Umbilical cord (tissue), 2 donors: ENCODE measurements around the gene WFIKKN1. TPM values are rescaled to one million over a fixed set of nuclear protein-coding genes. Genes with fewer than 3 reads are reported as not detected.

Experiments
- DNase-seq: peaks from one replicate; pipeline ENCODE4 v3.0.0-alpha.2; 2015; ENCODE audit warnings: low spot score
- total RNA-seq: library from RNA; depleted of rRNA; stranded (reverse); fragments of >200 nt; gene quantifications from one replicate; pipeline ENCODE4 v1.2.3, GENCODE V29; 2014; ENCODE audit warnings: low replicate concordance; ENCODE audit not compliant: insufficient read depth

WFIKKN1 gene
- total RNA-seq, 1 donor from 2014 or later, result 1.4 TPM

DNA sequence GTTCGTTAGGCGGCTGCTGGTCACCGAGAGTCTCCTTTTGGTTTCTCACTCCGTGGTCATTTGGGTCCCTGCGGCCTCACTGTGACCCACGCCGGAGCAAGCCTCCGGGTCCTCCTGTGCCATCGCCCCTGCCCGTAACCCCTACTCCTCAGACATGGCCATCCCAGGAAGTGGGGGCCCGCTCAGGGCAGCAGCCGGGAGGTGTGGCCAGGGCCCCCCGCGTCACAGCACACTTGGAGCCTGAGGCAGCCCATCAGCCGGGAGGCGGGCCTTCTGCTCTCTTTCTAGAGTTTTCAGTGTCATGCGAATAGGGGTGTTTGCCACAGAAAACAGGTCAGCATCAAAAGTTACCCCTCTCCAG lies 7.9 kb upstream of the WFIKKN1 start:
- DNase-seq, result no peak

DNA sequence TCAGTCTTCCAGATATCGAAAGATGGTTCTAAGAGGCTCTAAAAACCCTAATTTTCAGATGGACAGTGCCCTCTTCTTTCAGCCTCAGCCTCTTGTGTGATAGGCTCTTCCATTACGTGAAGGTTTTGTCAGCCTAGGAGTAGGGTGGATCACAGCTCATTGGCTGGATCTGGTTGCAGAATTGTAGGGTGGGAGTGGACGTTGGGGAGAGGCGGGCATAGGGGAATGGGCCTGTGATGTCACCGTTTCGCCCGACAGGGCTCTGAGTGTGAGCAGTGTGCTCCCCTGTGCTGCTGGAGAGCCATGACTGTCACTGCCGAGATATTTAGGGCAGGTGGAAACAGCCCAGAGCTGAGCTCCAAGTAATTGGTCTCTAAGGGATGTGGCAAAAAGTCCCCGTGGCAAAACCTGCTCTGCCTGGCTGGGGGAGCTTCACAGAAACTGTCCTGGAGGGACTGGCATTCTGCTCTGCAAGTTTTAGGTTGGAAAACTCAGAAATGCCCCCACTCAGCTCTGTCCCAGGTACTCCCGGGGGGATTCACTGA lies 6.2 kb upstream of the WFIKKN1 start:
- DNase-seq, result no peak

GRCh38 chr16:625117-625976 lies 5.4 kb upstream of the WFIKKN1 start:
- DNase-seq, result no peak

DNA sequence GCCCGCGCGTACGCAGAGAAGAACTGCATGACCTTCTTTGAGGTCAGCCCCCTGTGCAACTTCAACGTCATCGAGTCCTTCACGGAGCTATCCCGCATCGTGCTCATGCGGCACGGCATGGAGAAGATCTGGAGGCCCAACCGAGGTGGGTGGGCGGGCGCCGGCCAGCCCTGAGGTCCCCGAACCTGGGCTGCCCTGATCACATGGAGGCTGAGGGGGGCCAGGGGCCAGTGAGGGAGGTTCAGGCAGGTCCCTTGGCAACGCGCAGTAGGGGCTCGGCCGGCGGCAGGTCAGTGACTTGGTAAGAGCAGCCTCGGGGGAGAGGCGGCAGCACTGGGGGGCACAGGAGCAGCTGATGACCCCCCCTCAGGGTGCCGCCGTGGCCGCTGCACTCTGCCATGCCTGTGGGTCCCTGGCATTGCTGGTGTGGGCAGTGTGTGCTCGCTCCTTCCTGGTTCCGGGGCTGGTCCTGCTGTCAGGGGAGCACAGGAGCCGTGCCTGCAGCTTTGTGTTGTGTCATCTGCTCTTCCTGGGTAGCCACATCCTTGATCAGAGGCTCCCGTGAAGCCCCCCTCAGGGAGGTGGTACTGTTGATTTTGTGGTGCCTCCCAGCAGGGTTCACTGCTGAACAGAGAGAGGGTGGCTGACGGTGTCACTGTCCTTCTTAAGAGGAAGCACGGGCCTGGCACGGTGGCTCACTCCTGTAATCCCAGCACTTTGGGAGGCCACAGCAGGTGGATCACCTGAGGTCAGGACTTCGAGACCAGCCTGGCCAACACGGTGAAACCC lies 4.6 kb upstream of the WFIKKN1 start:
- no peak for DNase-seq

DNA sequence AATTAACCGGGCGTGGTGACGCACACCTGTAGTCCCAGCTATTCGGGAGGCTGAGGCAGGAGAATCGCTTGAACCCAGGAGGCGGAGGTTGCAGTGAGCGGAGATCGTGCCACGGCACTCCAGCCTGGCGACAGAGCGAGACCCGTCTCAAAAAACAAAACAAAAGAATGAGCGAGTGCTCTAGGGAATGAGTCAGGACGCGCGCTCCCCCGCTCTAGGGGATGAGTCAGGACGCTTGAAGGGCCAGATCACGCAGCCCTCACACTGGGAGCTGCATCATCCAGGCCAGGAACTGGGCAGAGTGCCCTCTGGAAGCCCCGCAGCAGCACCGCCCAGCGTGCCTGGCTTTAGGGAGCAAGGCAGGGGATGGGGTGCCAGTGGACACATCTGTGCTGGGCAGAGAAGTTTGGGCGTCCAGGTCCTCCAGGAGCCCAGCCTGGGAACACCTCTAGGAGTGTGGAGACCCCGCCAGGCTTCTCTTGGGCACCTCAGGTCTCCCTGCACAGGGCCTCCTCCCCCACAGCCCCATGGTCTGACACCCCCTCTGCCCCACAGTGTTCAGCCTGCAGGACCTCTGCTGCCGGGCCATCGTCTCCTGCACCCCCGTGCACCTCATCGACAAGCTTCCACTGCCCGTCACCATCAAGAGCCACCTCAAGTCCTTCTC lies 3.9 kb upstream of the WFIKKN1 start:
- DNase-seq, result no peak

DNA sequence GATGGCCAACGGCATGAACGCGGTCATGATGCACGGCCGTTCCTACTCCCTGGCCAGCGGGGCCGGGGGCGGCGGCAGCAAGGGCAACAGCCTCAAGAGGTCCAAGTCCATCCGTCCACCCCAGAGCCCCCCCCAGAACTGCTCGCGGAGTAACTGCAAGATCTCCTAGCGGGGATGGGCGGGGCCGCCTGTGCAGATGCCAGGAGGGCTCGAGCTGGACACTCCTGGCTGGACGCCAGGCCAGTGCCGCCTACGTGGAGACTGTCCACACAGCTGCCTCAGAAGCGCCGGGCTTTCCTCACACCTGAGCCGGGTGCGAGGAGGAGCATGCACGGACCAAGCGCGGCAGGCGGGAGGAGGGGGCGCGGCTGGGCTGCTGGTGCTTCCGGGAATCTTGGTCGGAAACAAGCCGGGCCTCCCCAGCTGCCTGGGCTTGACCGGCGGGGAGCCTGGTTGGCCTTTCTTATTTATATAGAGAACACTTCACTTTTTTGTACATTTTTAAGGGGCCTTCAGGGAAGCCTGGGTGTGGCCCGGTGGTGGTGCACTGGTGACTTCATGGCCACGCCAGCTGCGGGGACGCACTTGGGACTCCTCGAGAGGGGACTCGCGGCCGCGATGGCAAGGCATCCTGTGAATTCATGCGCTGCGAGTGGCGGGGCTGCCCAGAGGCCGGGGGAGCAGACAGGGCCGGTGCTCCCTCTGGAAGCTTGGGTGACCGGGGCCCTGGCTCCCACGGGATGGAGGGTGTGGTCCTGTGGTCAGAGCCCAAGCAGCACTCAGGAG lies 3.1 kb upstream of the WFIKKN1 start:
- DNase-seq, result no peak

DNA sequence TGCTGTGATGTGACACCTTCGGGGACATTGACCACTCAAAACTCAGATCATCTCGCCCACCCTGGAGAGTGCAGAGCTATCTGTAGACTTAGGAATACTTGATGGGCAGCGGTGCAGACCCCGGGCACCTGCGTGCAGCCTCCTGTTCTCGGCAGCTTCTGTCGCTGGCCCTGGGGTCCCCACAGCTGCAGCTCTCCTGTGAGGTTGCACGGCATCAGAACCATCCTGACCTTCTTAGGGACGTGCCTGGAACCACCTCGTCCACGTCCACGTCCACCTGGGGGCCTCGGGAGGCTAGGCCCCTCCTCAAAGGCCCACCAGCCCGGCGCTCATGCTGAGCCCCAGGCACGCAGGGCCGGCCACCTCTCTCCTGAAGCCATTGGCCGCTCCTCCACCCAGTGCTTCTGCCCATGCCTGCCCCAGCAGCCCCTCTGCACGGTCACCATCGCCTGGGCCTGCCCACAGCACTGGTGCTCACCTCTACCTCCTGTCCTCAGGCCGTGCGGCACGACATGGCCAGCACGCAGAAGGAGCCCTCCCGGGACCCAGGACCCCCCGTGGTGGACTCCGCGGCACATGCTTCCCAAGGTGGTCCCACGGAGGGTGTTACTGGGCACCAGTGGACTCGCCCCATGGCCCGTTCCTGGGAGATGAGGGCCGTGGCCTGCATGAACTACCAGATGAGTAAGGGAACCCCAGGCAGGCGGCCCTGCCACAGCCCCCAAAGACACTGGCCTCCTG lies 2.3 kb upstream of the WFIKKN1 start:
- no peak for DNase-seq

- DNase-seq, result no peak
Observed at GRCh38 chr16:629185-629832, 1.5 kb upstream of the WFIKKN1 start.

- no peak for DNase-seq
Observed at GRCh38 chr16:629833-630248, 944 bp upstream of the WFIKKN1 start.

DNA sequence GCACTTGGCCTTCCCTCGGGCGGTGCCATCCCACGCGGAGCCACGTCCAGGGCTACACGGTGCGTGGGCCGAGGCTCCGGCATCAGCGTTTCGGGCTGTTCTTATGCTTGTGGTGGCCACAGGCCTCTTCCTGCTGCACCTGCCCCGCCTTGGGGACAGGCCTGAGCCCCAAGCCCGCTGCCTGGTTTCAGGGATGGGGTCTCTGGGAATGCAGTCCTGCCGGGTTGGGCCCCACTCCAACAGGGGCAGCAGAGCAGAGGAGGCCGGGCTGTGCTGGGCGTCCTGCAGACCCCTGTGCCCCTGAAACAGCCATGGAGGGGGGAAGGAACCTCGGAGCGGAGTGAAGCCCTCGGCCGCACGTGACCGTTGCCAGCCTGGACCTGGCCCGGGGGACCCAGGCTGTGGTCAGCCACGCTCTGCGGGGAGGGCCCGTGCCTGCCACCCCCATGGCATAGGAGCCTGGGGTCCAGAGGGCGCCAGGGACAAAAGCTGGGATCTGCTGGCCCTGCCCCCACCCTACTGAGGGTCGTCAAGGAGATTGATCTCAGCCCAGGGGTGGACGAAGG lies 453 bp upstream of the WFIKKN1 start:
- no peak for DNase-seq

DNA sequence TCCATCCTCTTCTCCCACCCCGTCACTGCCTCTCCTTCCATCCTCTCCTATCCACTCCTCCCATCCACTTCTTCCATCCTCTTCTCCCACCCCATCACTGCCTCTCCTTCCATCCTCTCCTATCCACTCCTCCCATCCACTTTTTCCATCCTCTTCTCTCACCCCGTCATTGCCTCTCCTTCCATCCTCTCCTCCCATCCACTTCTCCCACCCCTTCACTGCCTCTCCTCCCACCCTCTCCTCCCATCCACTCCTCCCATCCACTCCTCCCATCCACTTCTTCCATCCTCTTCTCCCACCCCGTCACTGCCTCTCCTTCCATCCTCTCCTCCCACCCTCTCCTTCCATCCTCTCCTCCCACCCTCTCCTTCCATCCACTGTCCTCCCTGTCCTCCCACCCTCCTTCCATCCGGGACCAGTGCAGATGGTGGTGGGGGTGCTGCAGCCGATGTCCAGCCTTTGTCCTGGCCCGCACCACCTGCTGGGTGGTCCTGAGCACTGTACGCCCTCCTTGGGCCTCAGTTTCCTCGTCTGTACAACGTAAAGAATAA lies 1.1 kb downstream of the WFIKKN1 start:
- no peak for DNase-seq

GRCh38 chr16:632486-633335 lies 1.9 kb downstream of the WFIKKN1 start:
- DNase-seq, result no peak

DNA sequence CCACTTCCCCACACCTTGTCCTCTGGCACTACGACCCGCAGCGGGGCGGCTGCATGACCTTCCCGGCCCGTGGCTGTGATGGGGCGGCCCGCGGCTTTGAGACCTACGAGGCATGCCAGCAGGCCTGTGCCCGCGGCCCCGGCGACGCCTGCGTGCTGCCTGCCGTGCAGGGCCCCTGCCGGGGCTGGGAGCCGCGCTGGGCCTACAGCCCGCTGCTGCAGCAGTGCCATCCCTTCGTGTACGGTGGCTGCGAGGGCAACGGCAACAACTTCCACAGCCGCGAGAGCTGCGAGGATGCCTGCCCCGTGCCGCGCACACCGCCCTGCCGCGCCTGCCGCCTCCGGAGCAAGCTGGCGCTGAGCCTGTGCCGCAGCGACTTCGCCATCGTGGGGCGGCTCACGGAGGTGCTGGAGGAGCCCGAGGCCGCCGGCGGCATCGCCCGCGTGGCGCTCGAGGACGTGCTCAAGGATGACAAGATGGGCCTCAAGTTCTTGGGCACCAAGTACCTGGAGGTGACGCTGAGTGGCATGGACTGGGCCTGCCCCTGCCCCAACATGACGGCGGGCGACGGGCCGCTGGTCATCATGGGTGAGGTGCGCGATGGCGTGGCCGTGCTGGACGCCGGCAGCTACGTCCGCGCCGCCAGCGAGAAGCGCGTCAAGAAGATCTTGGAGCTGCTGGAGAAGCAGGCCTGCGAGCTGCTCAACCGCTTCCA lies 2.7 kb downstream of the WFIKKN1 start:
- no peak for DNase-seq

DNA sequence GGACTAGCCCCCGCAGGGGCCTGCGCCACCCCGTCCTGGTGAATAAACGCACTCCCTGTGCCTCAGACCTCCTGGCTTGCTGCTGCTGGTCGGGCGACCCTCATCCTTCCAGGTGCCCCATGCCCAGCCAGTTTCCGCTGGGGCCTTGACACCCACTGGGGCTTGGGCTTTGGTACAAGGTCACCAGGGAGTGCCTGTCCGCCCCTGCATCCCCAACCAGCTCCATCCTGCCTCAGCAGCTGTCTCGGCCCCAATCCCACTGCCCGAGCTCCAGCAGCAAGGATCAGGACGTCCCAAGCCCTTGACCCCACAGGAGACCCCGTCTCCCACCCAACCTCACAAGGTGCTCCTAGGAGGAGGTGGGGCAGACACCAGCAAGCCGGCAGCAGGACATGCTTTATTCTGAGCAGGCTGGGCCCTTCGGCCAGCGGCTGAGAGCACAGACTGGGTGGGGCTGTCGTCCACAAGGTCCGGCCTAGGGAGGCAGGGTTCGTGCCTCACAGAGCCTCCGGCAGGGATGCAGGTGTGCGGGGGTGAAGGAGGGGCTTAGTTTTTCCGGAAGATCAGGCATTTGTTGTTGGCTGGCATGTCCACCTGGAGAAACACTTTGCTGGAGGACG lies 3.4 kb downstream of the WFIKKN1 start:
- DNase-seq, result no peak

GRCh38 chr16:634996-635395 lies 4.2 kb downstream of the WFIKKN1 start:
- DNase-seq, result no peak

- DNase-seq, result no peak
Observed at GRCh38 chr16:635573-636205, 4.9 kb downstream of the WFIKKN1 start.
